ENCODE data around the gene SMYD3. TPM values are rescaled to one million over a fixed set of nuclear protein-coding genes. Genes with fewer than 3 reads are reported as not detected.

SMYD3 gene
- total RNA-seq, 1 donor from 2014 or later: 20.8 TPM

DNA sequence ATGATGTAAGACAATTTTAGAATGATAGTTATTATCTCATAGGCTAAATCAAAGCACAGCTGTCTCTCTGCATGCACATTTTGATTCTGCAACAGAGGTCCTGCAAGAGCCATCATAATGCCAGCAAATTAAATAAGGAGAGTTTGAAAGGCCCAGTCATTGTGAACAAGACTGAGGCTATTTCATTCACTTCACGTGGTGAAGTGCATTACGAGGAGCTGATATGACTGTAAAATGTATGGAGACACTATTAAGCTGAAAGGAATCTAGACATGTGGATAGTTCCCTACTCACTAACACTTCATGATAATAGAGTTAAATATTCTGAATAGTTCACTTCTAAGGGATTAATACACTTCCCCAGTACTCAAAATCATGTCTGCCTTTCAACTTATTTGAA is 299.0 kb downstream of the SMYD3 start:
- TF ChIP-seq CTCF (IDR thresholded peaks at IDR 0.05): no peak
- DNase-seq (no peak), ATAC-seq (ENCODE audit: low read depth) (no peak)
- Mint-ChIP-seq H3K36me3 (ENCODE audit: low read depth) (no peaks in the 10 kb centered on the region), H3K27ac (no peak overlapping the region), H3K4me1 (no peaks in the 10 kb centered on the region), H3K4me3 (no peak overlapping the region), H3K9me3 (no peaks in the 10 kb centered on the region), H3K27me3 (no peaks in the 10 kb centered on the region)
- ChIA-PET CTCF (no interaction called here), POLR2A (no interaction called here)
- intact Hi-C loops (cut with micrococcal nuclease): no loop called here

GRCh38 chr1:246203180-246203579 is 303.9 kb downstream of the SMYD3 start:
- POLR2A ChIA-PET: no interaction called here
- ATAC-seq (ENCODE audit: low read depth) (no peak), DNase-seq (no peak)
- Mint-ChIP-seq H3K27ac (no peak overlapping the region), H3K36me3 (ENCODE audit: low read depth) (no peaks in the 10 kb centered on the region), H3K9me3 (no peaks in the 10 kb centered on the region), H3K27me3 (no peaks in the 10 kb centered on the region), H3K4me1 (no peaks in the 10 kb centered on the region), H3K4me3 (no peak overlapping the region)
- no peak for TF ChIP-seq CTCF (IDR thresholded peaks at IDR 0.05)
- CTCF ChIA-PET: no interaction called here
- intact Hi-C loops (cut with micrococcal nuclease): no loop called here

DNA sequence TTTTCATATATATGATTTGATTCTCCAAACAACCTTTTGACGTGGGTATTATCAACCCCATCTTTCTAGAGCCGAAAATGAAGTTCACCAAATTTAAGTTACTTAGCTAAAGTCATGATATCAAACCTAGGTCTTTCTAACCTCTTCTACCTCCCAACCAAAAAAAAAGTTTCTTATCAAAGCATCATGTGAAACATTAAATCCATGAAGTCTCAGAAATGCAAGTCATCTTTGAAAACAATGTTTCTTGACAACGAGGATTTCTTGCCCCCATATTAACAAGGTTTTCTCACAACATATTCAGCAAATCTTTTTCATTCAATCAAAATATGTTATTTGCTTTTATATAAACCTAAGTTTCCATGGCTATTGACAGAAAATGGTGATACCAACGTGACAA is 306.3 kb downstream of the SMYD3 start:
- H3K4me3 Mint-ChIP-seq: no peak overlapping the region
- no peak for DNase-seq
- CTCF ChIA-PET: no interaction called here
- H3K36me3 Mint-ChIP-seq (ENCODE audit: low read depth): no peaks in the 10 kb centered on the region
- no peaks in the 10 kb centered on the region for H3K9me3 Mint-ChIP-seq
- H3K27ac Mint-ChIP-seq: no peak overlapping the region
- ATAC-seq (ENCODE audit: low read depth): no peak
- TF ChIP-seq CTCF (IDR thresholded peaks at IDR 0.05): no peak
- H3K4me1 Mint-ChIP-seq: no peaks in the 10 kb centered on the region
- POLR2A ChIA-PET: no interaction called here
- H3K27me3 Mint-ChIP-seq: no peaks in the 10 kb centered on the region
- intact Hi-C loops (cut with micrococcal nuclease): no loop called here

DNA sequence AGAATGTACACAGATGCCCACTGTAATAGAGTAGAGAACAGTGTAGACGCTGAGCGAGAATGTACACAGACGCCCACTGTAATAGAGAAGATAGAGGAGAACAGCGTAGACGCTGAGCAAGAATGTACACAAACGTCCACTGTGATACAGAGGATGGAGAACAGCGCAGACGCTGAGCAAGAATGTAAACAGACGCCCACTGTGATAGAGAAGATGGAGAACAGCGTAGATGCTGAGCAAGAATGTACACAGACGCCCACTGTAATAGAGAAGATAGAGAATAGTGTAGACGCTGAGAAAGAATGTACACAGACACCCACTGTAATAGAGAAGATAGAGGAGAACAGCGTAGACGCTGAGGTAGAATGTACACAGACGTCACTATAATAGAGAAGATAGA is 306.9 kb downstream of the SMYD3 start:
- ATAC-seq (ENCODE audit: low read depth) (no peak), DNase-seq (no peak)
- no peak for TF ChIP-seq CTCF (IDR thresholded peaks at IDR 0.05)
- intact Hi-C loops (cut with micrococcal nuclease): no loop called here
- Mint-ChIP-seq H3K27me3 (no peaks in the 10 kb centered on the region), H3K4me3 (no peak overlapping the region), H3K27ac (no peak overlapping the region), H3K4me1 (no peaks in the 10 kb centered on the region), H3K36me3 (ENCODE audit: low read depth) (no peaks in the 10 kb centered on the region), H3K9me3 (no peaks in the 10 kb centered on the region)
- ChIA-PET CTCF (no interaction called here), POLR2A (no interaction called here)

DNA sequence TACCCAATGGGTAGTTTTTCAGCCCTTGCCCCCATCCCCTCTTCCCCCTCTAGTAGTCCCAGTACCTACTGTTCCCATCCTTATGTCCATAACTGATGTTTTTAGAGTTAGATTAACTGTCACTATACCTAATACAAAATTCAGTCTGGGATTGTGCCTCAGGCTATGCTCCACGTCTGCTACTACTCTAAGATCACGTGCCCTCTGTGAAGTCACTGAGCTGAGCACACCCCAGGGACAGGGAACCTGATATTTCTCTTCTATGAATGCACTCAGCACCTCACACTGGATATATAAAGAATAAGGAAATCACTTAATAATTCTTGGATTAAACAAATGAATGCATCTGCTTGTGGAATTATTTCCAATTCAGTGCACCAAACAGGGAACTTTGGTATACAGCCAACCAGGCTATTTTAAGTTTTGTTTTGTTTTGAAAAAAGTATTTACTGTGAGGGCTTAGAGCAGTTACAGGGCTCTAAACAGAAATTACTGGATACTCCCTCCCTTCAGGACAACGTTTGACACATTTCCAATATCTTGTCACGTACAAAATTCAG is 307.9 kb downstream of the SMYD3 start:
- Mint-ChIP-seq H3K27ac (no peak overlapping the region), H3K27me3 (no peaks in the 10 kb centered on the region), H3K4me1 (no peaks in the 10 kb centered on the region), H3K4me3 (no peak overlapping the region), H3K9me3 (no peaks in the 10 kb centered on the region), H3K36me3 (ENCODE audit: low read depth) (no peaks in the 10 kb centered on the region)
- ATAC-seq (ENCODE audit: low read depth) (no peak), DNase-seq (no peak)
- intact Hi-C loops (cut with micrococcal nuclease): no loop called here
- no peak for TF ChIP-seq CTCF (IDR thresholded peaks at IDR 0.05)
- CTCF ChIA-PET: no interaction called here
- POLR2A ChIA-PET: no interaction called here
